Medulla oblongata (tissue), 1 donor: Measurements from ENCODE around the gene TMED7.

Source experiments
- DNase-seq: peaks from one replicate; pipeline ENCODE4 v3.0.0-alpha.2; 2015; ENCODE audit errors: extremely low spot score

The TMED7 gene

GRCh38 chr5:115583474-115583873, 42.4 kb downstream of the TMED7 start:
- no peak for DNase-seq

- DNase-seq, result no peak
These were observed 44.9 kb downstream of the TMED7 start for GRCh38 chr5:115580941-115581340.

GRCh38 chr5:115579747-115580173, 46.1 kb downstream of the TMED7 start:
- no peak for DNase-seq

- DNase-seq, result peak; percentile 52
These were observed 46.6 kb downstream of the TMED7 start for GRCh38 chr5:115579216-115579615.

- DNase-seq, result no peak
These were observed 47.2 kb downstream of the TMED7 start for GRCh38 chr5:115578657-115579056.

GRCh38 chr5:115577741-115578140, 48.1 kb downstream of the TMED7 start:
- no peak for DNase-seq

GRCh38 chr5:115577329-115577728, 48.5 kb downstream of the TMED7 start:
- no peak for DNase-seq

- no peak for DNase-seq
These were observed 50.4 kb downstream of the TMED7 start for GRCh38 chr5:115575167-115576070.

- DNase-seq, result no peak
These were observed 52.7 kb downstream of the TMED7 start for GRCh38 chr5:115573133-115573532.

- peak; percentile 96 for DNase-seq
These were observed 54.4 kb downstream of the TMED7 start for GRCh38 chr5:115571441-115571878.

- DNase-seq, result no peak
These were observed 57.2 kb downstream of the TMED7 start for GRCh38 chr5:115568668-115569067.

- no peak for DNase-seq
These were observed 60.6 kb downstream of the TMED7 start for GRCh38 chr5:115565233-115565632.
